Measurements from ENCODE around the gene PLVAP.

Gene PLVAP

DNA sequence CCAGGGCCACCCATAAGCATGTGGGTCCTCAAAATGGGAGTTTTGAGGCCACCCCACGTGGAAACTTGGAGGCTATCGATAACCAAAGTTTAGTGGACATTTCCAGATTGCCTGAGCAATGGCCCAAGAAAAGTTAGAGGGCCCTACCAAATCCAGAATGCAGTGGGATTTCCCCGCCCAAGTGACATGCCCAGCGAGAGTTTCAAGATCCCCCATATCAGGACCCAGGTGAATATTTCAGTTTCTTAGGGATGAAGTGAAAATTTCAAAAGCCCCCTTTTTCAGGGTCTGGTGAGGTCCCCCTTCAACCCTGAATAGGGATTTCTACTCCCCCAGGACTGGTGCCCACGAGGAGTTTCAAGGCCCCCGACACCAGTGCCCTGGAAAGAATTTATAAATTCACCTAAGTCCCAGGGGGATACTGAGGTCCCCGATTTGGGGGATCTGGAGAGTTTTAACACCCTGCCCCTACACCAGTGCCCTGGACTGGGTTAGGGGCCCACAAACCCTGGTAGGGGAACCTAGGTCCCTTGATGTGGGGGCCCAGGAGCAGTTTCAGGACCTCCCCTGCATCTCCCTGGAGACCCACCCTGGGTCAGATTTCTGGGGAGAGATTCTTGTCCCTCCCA lies 27.6 kb upstream of the PLVAP start:
- peak overlapping the region; percentile 98 for H3K4me3 ChIP-seq (replicated peaks; ENCODE audit: low read depth, low read length)
- TF ChIP-seq, protein P1, sequence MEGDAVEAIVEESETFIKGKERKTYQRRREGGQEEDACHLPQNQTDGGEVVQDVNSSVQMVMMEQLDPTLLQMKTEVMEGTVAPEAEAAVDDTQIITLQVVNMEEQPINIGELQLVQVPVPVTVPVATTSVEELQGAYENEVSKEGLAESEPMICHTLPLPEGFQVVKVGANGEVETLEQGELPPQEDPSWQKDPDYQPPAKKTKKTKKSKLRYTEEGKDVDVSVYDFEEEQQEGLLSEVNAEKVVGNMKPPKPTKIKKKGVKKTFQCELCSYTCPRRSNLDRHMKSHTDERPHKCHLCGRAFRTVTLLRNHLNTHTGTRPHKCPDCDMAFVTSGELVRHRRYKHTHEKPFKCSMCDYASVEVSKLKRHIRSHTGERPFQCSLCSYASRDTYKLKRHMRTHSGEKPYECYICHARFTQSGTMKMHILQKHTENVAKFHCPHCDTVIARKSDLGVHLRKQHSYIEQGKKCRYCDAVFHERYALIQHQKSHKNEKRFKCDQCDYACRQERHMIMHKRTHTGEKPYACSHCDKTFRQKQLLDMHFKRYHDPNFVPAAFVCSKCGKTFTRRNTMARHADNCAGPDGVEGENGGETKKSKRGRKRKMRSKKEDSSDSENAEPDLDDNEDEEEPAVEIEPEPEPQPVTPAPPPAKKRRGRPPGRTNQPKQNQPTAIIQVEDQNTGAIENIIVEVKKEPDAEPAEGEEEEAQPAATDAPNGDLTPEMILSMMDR (IDR thresholded peaks at IDR 0.05; ENCODE audit: insufficient read depth, low read length, poor library complexity, severe bottlenecking): no peak
- DNase-seq (ENCODE audit: extremely low read depth, insufficient read length): no peak
- no peaks in the 10 kb centered on the region for H3K27me3 ChIP-seq (replicated peaks; ENCODE audit: control insufficient read depth, insufficient read depth, low read length)
- H3K36me3 ChIP-seq (ENCODE audit: control insufficient read depth, insufficient read depth, low read length): peaks cover 20% of the 10 kb centered on the region

DNA sequence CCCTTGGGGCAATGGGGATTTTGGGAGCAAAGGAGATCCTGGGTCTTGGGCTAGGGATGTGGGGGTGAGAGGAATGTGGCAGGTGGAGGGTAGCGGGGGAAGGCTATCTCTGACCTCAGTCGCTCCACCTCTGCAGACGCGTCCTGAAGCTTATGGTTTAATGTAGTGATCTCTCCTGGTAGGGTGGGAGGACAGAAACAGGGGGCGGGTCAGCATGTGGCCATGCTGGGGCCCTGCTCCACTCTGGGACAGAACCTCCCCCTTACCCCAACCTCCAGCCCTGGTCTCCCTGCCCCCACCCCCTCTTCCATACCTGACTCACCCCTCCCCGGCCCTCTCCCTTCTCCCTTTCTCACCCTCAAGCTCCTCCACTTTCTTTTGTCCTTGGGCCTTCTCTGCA lies 26.9 kb upstream of the PLVAP start:
- no peaks in the 10 kb centered on the region for H3K27me3 ChIP-seq (replicated peaks; ENCODE audit: control insufficient read depth, insufficient read depth, low read length)
- peak overlapping the region; percentile 98 for H3K4me3 ChIP-seq (replicated peaks; ENCODE audit: low read depth, low read length)
- H3K36me3 ChIP-seq (ENCODE audit: control insufficient read depth, insufficient read depth, low read length): peaks cover 23% of the 10 kb centered on the region
- no peak for DNase-seq (ENCODE audit: extremely low read depth, insufficient read length)
- TF ChIP-seq, protein P1 (IDR thresholded peaks at IDR 0.05; ENCODE audit: insufficient read depth, low read length, poor library complexity, severe bottlenecking): no peak

DNA sequence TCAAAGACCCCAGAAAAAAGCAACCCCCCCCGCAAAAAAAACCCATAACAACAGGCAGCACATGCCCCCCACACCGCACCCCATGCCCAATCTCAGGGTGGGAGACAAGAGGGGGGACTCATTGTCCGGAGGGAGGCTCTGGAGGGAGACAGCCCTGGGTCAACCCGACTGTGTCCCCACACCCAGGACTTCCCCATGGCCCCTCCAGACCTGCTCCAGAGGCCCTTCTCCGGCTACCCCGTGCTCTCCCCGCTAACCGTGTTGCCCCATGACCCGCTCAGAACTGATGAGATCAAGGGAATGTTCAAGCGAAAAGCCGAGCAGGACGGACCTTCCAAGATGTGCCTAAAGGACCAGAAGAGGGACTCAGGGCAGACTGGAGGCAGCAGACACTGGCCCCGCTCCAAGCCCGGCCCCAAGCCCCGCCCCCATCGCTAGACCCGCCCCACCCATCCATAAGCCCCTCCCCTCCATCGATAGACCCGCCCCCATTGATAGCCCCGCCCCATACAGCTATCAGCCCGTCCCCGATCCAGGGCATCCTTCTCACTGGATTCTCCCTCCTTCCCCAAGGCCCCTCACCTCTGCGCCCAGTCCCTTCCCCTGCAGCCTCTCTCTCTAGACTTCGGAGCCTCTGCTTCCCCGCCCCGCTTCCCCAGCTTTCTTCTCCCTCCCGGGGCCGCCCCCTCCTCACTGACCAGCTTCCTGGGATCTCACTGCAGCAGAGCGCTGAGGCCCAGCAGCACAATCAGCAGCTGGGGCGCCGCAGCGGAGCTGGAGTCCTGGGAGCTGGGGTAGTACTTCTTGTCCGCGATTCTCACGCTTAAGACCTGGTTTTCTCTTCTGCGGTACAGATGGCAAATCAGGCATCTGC lies 26.1 kb upstream of the PLVAP start:
- Histone ChIP-seq H3K36me3 (ENCODE audit: control insufficient read depth, insufficient read depth, low read length) (peaks cover 25% of the 10 kb centered on the region), H3K27me3 (replicated peaks; ENCODE audit: control insufficient read depth, insufficient read depth, low read length) (no peaks in the 10 kb centered on the region), H3K4me3 (replicated peaks; ENCODE audit: low read depth, low read length) (peak overlapping the region; percentile 98)
- DNase-seq (ENCODE audit: extremely low read depth, insufficient read length): no peak
- TF ChIP-seq, protein P1 (IDR thresholded peaks at IDR 0.05; ENCODE audit: insufficient read depth, low read length, poor library complexity, severe bottlenecking): no peak

DNA sequence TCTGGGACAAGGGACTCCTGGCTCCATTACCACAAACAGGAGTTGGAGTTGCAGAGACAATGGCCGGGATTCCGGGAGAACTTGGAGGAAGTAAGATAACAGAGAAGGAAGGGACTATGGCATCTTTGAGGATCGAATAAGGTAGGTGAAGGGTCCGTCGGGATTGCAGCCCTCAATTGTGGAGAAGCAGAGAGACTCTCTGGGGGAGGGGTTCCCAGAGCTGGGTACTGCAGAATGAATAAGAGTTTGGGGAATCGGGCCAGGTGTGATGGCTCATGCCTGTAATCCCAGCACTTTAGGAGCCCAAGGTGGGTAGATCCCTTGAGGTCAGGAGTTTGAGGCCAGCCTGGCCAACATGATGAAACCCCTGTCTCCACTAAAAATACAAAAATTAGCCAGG lies 24.5 kb upstream of the PLVAP start:
- DNase-seq (ENCODE audit: extremely low read depth, insufficient read length): no peak
- H3K27me3 ChIP-seq (replicated peaks; ENCODE audit: control insufficient read depth, insufficient read depth, low read length): no peaks in the 10 kb centered on the region
- TF ChIP-seq, protein P1 (IDR thresholded peaks at IDR 0.05; ENCODE audit: insufficient read depth, low read length, poor library complexity, severe bottlenecking): no peak
- peaks cover 29% of the 10 kb centered on the region for H3K36me3 ChIP-seq (ENCODE audit: control insufficient read depth, insufficient read depth, low read length)
- H3K4me3 ChIP-seq (replicated peaks; ENCODE audit: low read depth, low read length): no peak overlapping the region

DNA sequence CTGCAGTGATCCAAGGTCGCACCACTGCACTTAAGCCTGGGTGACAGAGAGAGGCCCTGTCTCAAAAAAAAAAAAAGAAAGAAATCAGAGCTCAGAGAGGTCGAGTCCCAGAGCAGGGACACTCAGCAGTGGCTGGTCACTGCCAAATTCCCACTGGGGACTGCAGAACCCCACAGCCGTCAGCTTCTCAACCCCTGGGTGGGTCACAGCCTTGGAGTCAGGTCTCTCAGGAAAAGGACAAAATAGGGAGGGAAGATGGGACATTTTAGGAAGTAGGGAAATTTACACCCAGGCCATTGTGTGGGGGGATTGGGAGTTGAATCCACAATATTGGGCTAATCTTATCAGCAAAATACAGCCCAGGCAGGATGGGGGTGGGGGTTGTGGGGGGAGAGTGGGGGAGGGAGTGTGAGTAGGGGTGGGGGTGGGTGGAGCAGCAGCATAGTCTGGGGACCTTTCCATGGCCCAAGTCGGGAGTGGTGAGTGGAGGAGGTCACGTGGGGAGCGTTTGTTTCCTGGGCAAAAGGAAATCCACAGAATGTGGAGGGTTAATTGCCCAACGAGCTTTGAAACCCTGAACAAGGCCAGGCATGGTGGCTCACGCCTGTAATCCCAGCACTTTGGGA lies 21.9 kb upstream of the PLVAP start:
- H3K27me3 ChIP-seq (replicated peaks; ENCODE audit: control insufficient read depth, insufficient read depth, low read length): no peaks in the 10 kb centered on the region
- H3K36me3 ChIP-seq (ENCODE audit: control insufficient read depth, insufficient read depth, low read length): peaks cover 29% of the 10 kb centered on the region
- no peak for DNase-seq (ENCODE audit: extremely low read depth, insufficient read length)
- H3K4me3 ChIP-seq (replicated peaks; ENCODE audit: low read depth, low read length): no peak overlapping the region
- TF ChIP-seq, protein P1 (IDR thresholded peaks at IDR 0.05; ENCODE audit: insufficient read depth, low read length, poor library complexity, severe bottlenecking): no peak

Measured in GM06990 (cell line).